SH-SY5Y (cell line): ENCODE data around the gene VTCN1.

Experiments used
- GATA2 ChIP-seq: IDR thresholded peaks from 2 replicates; pipeline ENCODE4 v1.6.1; 2011; ENCODE audit warnings: mild to moderate bottlenecking, low read depth, low read length
- GATA3 ChIP-seq: IDR thresholded peaks from 2 replicates; pipeline ENCODE4 v1.6.1; 2011; ENCODE audit warnings: low read depth, mild to moderate bottlenecking, low read length, moderate library complexity

DNA sequence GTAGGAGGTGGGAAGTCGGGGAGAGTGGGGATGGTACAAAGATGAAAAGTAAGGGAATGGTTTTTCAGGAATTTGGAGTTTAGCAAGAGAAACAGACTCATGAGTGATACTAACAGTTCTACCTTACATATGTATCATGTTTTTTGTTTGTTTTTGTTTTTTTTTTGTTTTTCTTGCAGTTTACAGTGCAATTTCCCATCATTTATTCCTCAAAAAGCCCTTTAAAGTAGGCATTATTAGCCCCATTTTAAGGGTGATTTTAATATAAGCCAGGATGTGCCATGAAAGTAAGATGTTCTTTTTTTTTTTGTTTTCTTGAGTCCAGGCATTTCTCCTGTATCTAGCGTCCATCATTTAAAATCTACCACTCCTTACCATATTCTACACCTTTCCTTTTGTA lies 75.4 kb downstream of the VTCN1 start:
- no peak for TF ChIP-seq GATA2
- no peak for TF ChIP-seq GATA3
